ENCODE data around the gene SLC16A14. TPM values are rescaled to one million over a fixed set of nuclear protein-coding genes. Genes with fewer than 3 reads are reported as not detected.

SLC16A14 gene
- total RNA-seq, 1 experiment from 2014 or later: 7.9 TPM

- TF ChIP-seq YY1 (IDR thresholded peaks at IDR 0.05; ENCODE audit: extremely low read depth, insufficient replicate concordance, low read depth, low read length): no peak
Observed at GRCh38 chr2:230069402-230069801, 678 bp upstream of the SLC16A14 start (continued).

- Histone ChIP-seq H3K4me2 (ENCODE audit: low read length) (peak overlapping the region; percentile 80), H3K9me3 (ENCODE audit: control insufficient read depth in 1 of 2, insufficient read depth in 1 of 2, low read depth in 1 of 2, low read length in 2 of 2) (no peaks in the 10 kb centered on the region), H4K20me1 (ENCODE audit: insufficient read depth) (no peaks in the 10 kb centered on the region), H3K4me3 (replicated peaks in 1 of 2; ENCODE audit: low read depth in 1 of 2, low read length in 2 of 2) (peak overlapping the region; percentile 74 to 82), H3K9ac (ENCODE audit: low read length) (peak overlapping the region; percentile 75), H3K4me1 (ENCODE audit: control insufficient read depth in 1 of 2, insufficient read depth in 2 of 2, low read length in 2 of 2) (peaks cover 0 to 18% of the 10 kb centered on the region in 2 experiments; a peak in 3 of 4 replicates), H3K27ac (ENCODE audit: low read depth, low read length) (peak overlapping the region; percentile 76), H3K27me3 (ENCODE audit: insufficient read depth, low read length) (no peaks in the 10 kb centered on the region), H3K36me3 (ENCODE audit: control insufficient read depth in 1 of 2, insufficient read depth in 2 of 2, low read length in 2 of 2) (no peaks in the 10 kb centered on the region; a peak in 1 of 4 replicates), H3K9me2 (ENCODE audit: insufficient read depth) (no peaks in the 10 kb centered on the region), H3K79me2 (ENCODE audit: insufficient read depth, low read length) (peaks cover 38% of the 10 kb centered on the region), H2AFZ (ENCODE audit: low read depth, low read length, poor library complexity, severe bottlenecking) (peak overlapping the region; percentile 88)
- ChIA-PET POLR2A (interaction anchor here (1.8 kb wide), 1 partner anchor 8 kb away, joined by 4 read pairs; no protein-coding TSS in a partner anchor), CTCF (interaction anchor here (0.9 to 3.9 kb wide), 11 partner anchors 9 to 741 kb away, joined by 3 to 31 read pairs (median 5); no protein-coding TSS in a partner anchor), RAD21 (ENCODE audit: low non-redundant PET in 1 of 2, low total read pairs in 2 of 2, uncharacterized antibody in 2 of 2, unreplicated experiment in 2 of 2) (interaction anchor here in 1 of 2 experiments (1.6 kb wide), 1 partner anchor 92 kb away, joined by 5 read pairs; no protein-coding TSS in a partner anchor)
- no TSS peak for BruUV-seq (replicated peaks)
- intact Hi-C loops (cut with micrococcal nuclease): loop anchor here (2.0 kb wide), 1 partner anchor 543 kb away; no protein-coding TSS in a partner anchor
- DNase-seq (ENCODE audit: low read depth, low spot score) (no peak), ATAC-seq (peak; percentile 64)
- TF ChIP-seq FOSL1 (IDR thresholded peaks at IDR 0.05; ENCODE audit: low read depth): no peak
- TF ChIP-seq ATF3 (IDR thresholded peaks at IDR 0.05): no peak
- peak; percentile 96 for TF ChIP-seq ZFX (IDR thresholded peaks at IDR 0.05)
- peak in 1 of 3 experiments; percentile 23; a peak in 1 of 6 replicates for TF ChIP-seq CTCF (IDR thresholded peaks at IDR 0.05 in 2 of 3, conservative IDR thresholded peaks at IDR 0.05 in 1 of 3; ENCODE audit: borderline replicate concordance in 1 of 3, insufficient read depth in 1 of 3, low read depth in 2 of 3, low read length in 2 of 3)
Observed at GRCh38 chr2:230068016-230068650, 591 bp downstream of the SLC16A14 start.

All from HCT116 (cell line).